Mesenchymal stem cell (in vitro differentiated cells and primary cell): Measurements from ENCODE around the gene C11orf21.

ENCODE experiments used
- DNase-seq: peaks from one replicate; pipeline ENCODE4 v3.0.0-alpha.2; 2013
- H2AFZ ChIP-seq: one replicate; pipeline ENCODE4 v1.6.1; 2013; ENCODE audit warnings: low read depth, mild to moderate bottlenecking, control low read depth, inconsistent platforms, low read length, moderate library complexity
- H2AK5ac ChIP-seq: 2 replicates; pipeline ENCODE4 v1.6.1; 2013; ENCODE audit warnings: low read length, moderate library complexity, mild to moderate bottlenecking, inconsistent platforms; ENCODE audit not compliant: severe bottlenecking
- H2BK120ac ChIP-seq: one replicate; pipeline ENCODE4 v1.6.1; 2013; ENCODE audit warnings: low read depth, mild to moderate bottlenecking, inconsistent platforms, low read length, moderate library complexity
- H2BK12ac ChIP-seq, 2 experiments: one replicate each; pipeline ENCODE4 v1.6.1; 2013; ENCODE audit warnings: inconsistent platforms in 2 of 2, low read length in 2 of 2, mild to moderate bottlenecking in 2 of 2, moderate library complexity in 2 of 2, control low read depth in 1 of 2
- H2BK15ac ChIP-seq: one replicate; pipeline ENCODE4 v1.6.1; 2013; ENCODE audit warnings: mild to moderate bottlenecking, low read depth, inconsistent platforms; ENCODE audit not compliant: poor library complexity, severe bottlenecking
- H2BK5ac ChIP-seq: 2 replicates; pipeline ENCODE4 v1.6.1; 2013; ENCODE audit warnings: low read depth, mild to moderate bottlenecking, low read length, control low read depth, inconsistent platforms; ENCODE audit not compliant: poor library complexity, severe bottlenecking
- H3K14ac ChIP-seq, 2 experiments: one replicate each; pipeline ENCODE4 v1.6.1; 2013; ENCODE audit warnings: inconsistent platforms in 2 of 2, low read length in 2 of 2, control low read depth in 1 of 2, mild to moderate bottlenecking in 1 of 2, moderate library complexity in 1 of 2
- H3K18ac ChIP-seq, 2 experiments: one replicate each; pipeline ENCODE4 v1.6.1; 2013; ENCODE audit warnings: inconsistent platforms in 2 of 2, low read length in 2 of 2, control low read depth in 1 of 2, low read depth in 1 of 2, mild to moderate bottlenecking in 1 of 2
- H3K23ac ChIP-seq, 2 experiments: one replicate each; pipeline ENCODE4 v1.6.1; 2013; ENCODE audit warnings: inconsistent platforms in 2 of 2, low read length in 2 of 2, mild to moderate bottlenecking in 2 of 2, moderate library complexity in 2 of 2, control low read depth in 1 of 2
- H3K27ac ChIP-seq: 2 replicates; pipeline ENCODE4 v1.5.1; 2013; ENCODE audit warnings: mild to moderate bottlenecking, moderate library complexity, low read length, control low read depth, inconsistent platforms; ENCODE audit not compliant: poor library complexity, severe bottlenecking
- H3K27me3 ChIP-seq, 2 experiments: 2 replicates each; pipeline versions ENCODE4 v1.6.1 to v1.7.0; 2013; ENCODE audit warnings: low read length in 2 of 2, mild to moderate bottlenecking in 2 of 2, moderate library complexity in 2 of 2, control low read depth in 1 of 2, inconsistent platforms in 1 of 2; ENCODE audit not compliant: control insufficient read depth in 1 of 2, insufficient read depth in 1 of 2
- H3K36me3 ChIP-seq, 2 experiments: 2 replicates each; pipeline versions ENCODE4 v1.6.1 to v1.7.0; 2013; ENCODE audit warnings: low read length in 2 of 2, control low read depth in 1 of 2, inconsistent platforms in 1 of 2, low read depth in 1 of 2, mild to moderate bottlenecking in 1 of 2; ENCODE audit not compliant: insufficient read depth in 2 of 2, control insufficient read depth in 1 of 2
- H3K4ac ChIP-seq, 2 experiments: one replicate each; pipeline ENCODE4 v1.6.1; 2013; ENCODE audit warnings: inconsistent platforms in 2 of 2, low read length in 2 of 2, mild to moderate bottlenecking in 2 of 2, moderate library complexity in 2 of 2, control low read depth in 1 of 2, low read depth in 1 of 2
- H3K4me1 ChIP-seq: 2 replicates; pipeline ENCODE4 v1.6.1; 2013; ENCODE audit warnings: low read depth, low read length, control low read depth; ENCODE audit not compliant: control insufficient read depth, insufficient read depth
- H3K4me2 ChIP-seq: 2 replicates; pipeline ENCODE4 v1.6.1; 2013; ENCODE audit warnings: low read length, mild to moderate bottlenecking, inconsistent platforms; ENCODE audit not compliant: poor library complexity, severe bottlenecking
- H3K4me3 ChIP-seq, 2 experiments: 2 replicates each; pipeline versions ENCODE4 v1.5.1 to v1.7.0; 2013; ENCODE audit warnings: low read length in 2 of 2, mild to moderate bottlenecking in 2 of 2, control low read depth in 1 of 2, low read depth in 1 of 2; ENCODE audit not compliant: insufficient read depth in 1 of 2
- H3K79me1 ChIP-seq: replicated peaks from 2 replicates; pipeline ENCODE4 v1.6.1; 2013; ENCODE audit warnings: mild to moderate bottlenecking, control low read depth, low read length, inconsistent platforms; ENCODE audit not compliant: poor library complexity, severe bottlenecking
- H3K9ac ChIP-seq: 2 replicates; pipeline ENCODE4 v1.7.0; 2013; ENCODE audit warnings: mild to moderate bottlenecking, low read length, moderate library complexity
- H3K9me3 ChIP-seq: 2 replicates; pipeline ENCODE4 v1.7.0; 2013; ENCODE audit warnings: mild to moderate bottlenecking, low read length; ENCODE audit not compliant: control insufficient read depth
- H4K8ac ChIP-seq: one replicate; pipeline ENCODE4 v1.6.1; 2013; ENCODE audit warnings: inconsistent platforms, mild to moderate bottlenecking, low read length, moderate library complexity
- H4K91ac ChIP-seq: one replicate; pipeline ENCODE4 v1.6.1; 2013; ENCODE audit warnings: mild to moderate bottlenecking, low read length, inconsistent platforms
- WGBS: methylation state at CpG from one replicate; pipeline ENCODE4 v1.1.7; 2013; ENCODE audit warnings: mixed read lengths; 5-methylcytosine and 5-hydroxymethylcytosine counted together

Gene C11orf21

GRCh38 chr11:2318707-2319106, 17.0 kb upstream of the C11orf21 start:
- Histone ChIP-seq H2BK12ac (no peak overlapping the region), H3K18ac (no peak overlapping the region), H3K36me3 (no peaks in the 10 kb centered on the region), H2AFZ (no peak overlapping the region), H3K9ac (no peak overlapping the region), H2AK5ac (no peak overlapping the region), H4K8ac (peak overlapping the region; percentile 29), H3K9me3 (peaks cover 11% of the 10 kb centered on the region), H3K4me2 (no peak overlapping the region), H3K27me3 (peaks cover 0 to 7% of the 10 kb centered on the region in 2 experiments), H3K14ac (no peak overlapping the region), H2BK120ac (no peak overlapping the region), H2BK5ac (no peak overlapping the region), H3K4ac (no peak overlapping the region), H4K91ac (no peak overlapping the region), H3K23ac (no peak overlapping the region), H3K79me1 (no peaks in the 10 kb centered on the region), H2BK15ac (no peak overlapping the region), H3K27ac (no peak overlapping the region), H3K4me1 (peaks cover 6% of the 10 kb centered on the region), H3K4me3 (no peak overlapping the region)
- 91% methylated on average over 7 of the region's 7 CpGs for WGBS
- no peak for DNase-seq

GRCh38 chr11:2318123-2318522, 16.4 kb upstream of the C11orf21 start:
- no peak overlapping the region for H2BK12ac ChIP-seq
- peaks cover 11% of the 10 kb centered on the region for H3K9me3 ChIP-seq
- no peaks in the 10 kb centered on the region for H3K79me1 ChIP-seq
- no peak overlapping the region for H2AK5ac ChIP-seq
- no peak overlapping the region for H3K18ac ChIP-seq
- H3K23ac ChIP-seq = no peak overlapping the region
- no peak overlapping the region for H3K4me3 ChIP-seq
- no peak overlapping the region for H3K9ac ChIP-seq
- WGBS = 88% methylated on average over 4 of the region's 4 CpGs
- H3K4me2 ChIP-seq = no peak overlapping the region
- no peak overlapping the region for H3K4ac ChIP-seq
- H2BK5ac ChIP-seq = no peak overlapping the region
- H3K27ac ChIP-seq = no peak overlapping the region
- no peak for DNase-seq
- H4K91ac ChIP-seq = no peak overlapping the region
- H2BK15ac ChIP-seq = no peak overlapping the region
- peaks cover 0 to 7% of the 10 kb centered on the region in 2 experiments for H3K27me3 ChIP-seq
- H2BK120ac ChIP-seq = no peak overlapping the region
- H3K36me3 ChIP-seq = no peaks in the 10 kb centered on the region
- no peak overlapping the region for H2AFZ ChIP-seq
- H4K8ac ChIP-seq = no peak overlapping the region
- H3K14ac ChIP-seq = no peak overlapping the region
- peaks cover 6% of the 10 kb centered on the region for H3K4me1 ChIP-seq

- H2AFZ ChIP-seq = no peak overlapping the region
- H3K36me3 ChIP-seq = no peaks in the 10 kb centered on the region
- H3K4me2 ChIP-seq = no peak overlapping the region
- peaks cover 10% of the 10 kb centered on the region for H3K9me3 ChIP-seq
- no peak overlapping the region for H3K18ac ChIP-seq
- H2BK120ac ChIP-seq = no peak overlapping the region
- H2BK15ac ChIP-seq = no peak overlapping the region
- no peak overlapping the region for H3K9ac ChIP-seq
- H2BK5ac ChIP-seq = no peak overlapping the region
- no peak overlapping the region for H4K8ac ChIP-seq
- no peak overlapping the region for H2AK5ac ChIP-seq
- H3K23ac ChIP-seq = no peak overlapping the region
- WGBS = 87% methylated on average over 17 of the region's 17 CpGs
- no peak overlapping the region for H2BK12ac ChIP-seq
- no peaks in the 10 kb centered on the region for H3K79me1 ChIP-seq
- no peak overlapping the region for H4K91ac ChIP-seq
- H3K14ac ChIP-seq = no peak overlapping the region
- DNase-seq = no peak
- no peak overlapping the region for H3K4ac ChIP-seq
- H3K27me3 ChIP-seq = peaks cover 0 to 7% of the 10 kb centered on the region in 2 experiments
- no peak overlapping the region for H3K27ac ChIP-seq
- H3K4me1 ChIP-seq = peaks cover 10% of the 10 kb centered on the region
- H3K4me3 ChIP-seq = no peak overlapping the region
Measured at GRCh38 chr11:2317354-2318050, 15.8 kb upstream of the C11orf21 start.

GRCh38 chr11:2316963-2317244, 15.2 kb upstream of the C11orf21 start:
- H3K27me3 ChIP-seq = peaks cover 0 to 7% of the 10 kb centered on the region in 2 experiments
- no peak overlapping the region for H3K23ac ChIP-seq
- no peak overlapping the region for H3K4me3 ChIP-seq
- no peak overlapping the region for H2AK5ac ChIP-seq
- H3K4me2 ChIP-seq = no peak overlapping the region
- no peak overlapping the region for H2BK15ac ChIP-seq
- H3K27ac ChIP-seq = no peak overlapping the region
- no peak overlapping the region for H3K14ac ChIP-seq
- no peak overlapping the region for H3K4ac ChIP-seq
- no peak overlapping the region for H2BK5ac ChIP-seq
- no peaks in the 10 kb centered on the region for H3K36me3 ChIP-seq
- no peak for DNase-seq
- H3K4me1 ChIP-seq = peaks cover 16% of the 10 kb centered on the region
- no peak overlapping the region for H2AFZ ChIP-seq
- no peak overlapping the region for H3K9ac ChIP-seq
- no peak overlapping the region for H2BK12ac ChIP-seq
- 82% methylated on average over 3 of the region's 3 CpGs for WGBS
- H3K18ac ChIP-seq = no peak overlapping the region
- peaks cover 8% of the 10 kb centered on the region for H3K9me3 ChIP-seq
- H2BK120ac ChIP-seq = no peak overlapping the region
- no peaks in the 10 kb centered on the region for H3K79me1 ChIP-seq
- no peak overlapping the region for H4K8ac ChIP-seq
- H4K91ac ChIP-seq = no peak overlapping the region
